GM19455 (cell line): ENCODE data around the gene NOLC1.
"Not testable (repeated sequence)": the region's sequence is repeated elsewhere in the genome, so short reads cannot be mapped to it uniquely, and the experiment has no call there.

Experiments used
- ATAC-seq: cut with Tn5 transposase; IDR thresholded peaks from one replicate; pipeline ENCODE4 v1.9.1; 2021; ENCODE audit not compliant: unreplicated experiment

Gene NOLC1

DNA sequence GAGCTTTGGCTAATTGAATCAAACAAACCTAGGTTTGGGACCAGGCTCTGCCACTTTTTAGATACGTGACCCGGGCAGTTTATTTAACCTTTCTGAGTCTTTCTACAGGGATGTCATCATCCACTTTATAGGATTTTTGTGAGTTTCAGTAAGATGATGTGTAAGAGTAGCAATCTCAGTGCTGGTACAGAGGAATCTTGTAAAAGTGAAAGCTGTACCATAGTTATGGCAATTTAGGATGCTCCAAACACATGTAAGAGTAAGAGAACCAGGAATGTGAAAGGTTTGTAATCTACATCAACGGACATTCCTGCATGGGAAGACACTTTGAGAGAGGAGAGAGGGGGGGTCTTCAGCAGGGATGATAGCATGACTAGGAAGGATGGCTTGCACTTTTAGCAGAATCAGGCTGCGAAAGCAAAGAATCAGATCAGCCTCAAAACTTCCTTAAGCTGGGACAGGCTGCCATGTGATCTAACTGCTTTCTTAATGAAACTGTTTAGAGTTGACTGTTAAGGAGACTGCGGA lies 968 bp downstream of the NOLC1 start:
- no peak for ATAC-seq

DNA sequence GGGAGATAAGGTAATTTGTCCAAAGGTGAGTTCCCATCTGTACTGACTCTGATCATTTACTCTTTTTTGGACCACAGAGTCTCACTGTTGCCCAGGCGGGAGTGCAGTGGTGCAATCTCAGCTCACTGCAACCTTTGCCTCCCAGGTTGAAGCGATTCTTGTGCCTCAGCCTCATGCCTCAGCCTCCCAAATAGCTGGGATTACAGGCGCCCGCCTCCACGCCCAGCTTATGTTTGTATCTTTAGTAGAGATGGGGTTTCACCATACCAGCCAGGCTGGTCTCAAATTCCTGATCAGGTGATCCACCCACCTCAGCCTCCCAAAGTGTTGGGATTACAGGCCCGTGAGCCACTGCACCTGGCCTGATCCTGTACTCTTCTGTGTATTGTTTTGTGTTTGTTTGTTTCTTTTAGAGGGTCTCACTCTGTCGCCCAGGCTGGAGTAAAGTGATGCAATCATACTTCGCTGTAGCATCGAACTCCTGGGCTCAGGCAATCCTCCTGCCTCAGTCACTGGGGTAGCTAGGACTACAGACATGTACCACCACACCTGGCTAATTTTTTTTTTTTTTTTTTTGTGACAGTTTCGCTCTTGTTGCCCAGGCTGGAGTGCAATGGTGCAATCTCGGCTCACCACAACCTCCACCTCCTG lies 2.4 kb downstream of the NOLC1 start:
- ATAC-seq, result no peak

DNA sequence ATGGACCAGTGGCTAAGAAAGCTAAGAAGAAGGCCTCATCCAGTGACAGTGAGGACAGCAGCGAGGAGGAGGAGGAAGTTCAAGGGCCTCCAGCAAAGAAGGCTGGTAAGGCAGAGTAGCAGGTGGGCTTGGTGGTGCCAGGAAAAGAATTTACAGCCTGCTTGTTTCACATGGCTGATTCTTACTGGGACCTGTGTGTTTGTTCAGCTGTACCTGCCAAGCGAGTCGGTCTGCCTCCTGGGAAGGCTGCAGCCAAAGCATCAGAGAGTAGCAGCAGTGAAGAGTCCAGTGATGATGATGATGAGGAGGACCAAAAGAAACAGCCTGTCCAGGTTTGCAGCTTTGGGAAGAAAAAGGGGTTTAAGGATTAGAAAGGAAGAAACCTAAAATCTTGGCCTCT lies 5.0 kb downstream of the NOLC1 start:
- no peak for ATAC-seq

DNA sequence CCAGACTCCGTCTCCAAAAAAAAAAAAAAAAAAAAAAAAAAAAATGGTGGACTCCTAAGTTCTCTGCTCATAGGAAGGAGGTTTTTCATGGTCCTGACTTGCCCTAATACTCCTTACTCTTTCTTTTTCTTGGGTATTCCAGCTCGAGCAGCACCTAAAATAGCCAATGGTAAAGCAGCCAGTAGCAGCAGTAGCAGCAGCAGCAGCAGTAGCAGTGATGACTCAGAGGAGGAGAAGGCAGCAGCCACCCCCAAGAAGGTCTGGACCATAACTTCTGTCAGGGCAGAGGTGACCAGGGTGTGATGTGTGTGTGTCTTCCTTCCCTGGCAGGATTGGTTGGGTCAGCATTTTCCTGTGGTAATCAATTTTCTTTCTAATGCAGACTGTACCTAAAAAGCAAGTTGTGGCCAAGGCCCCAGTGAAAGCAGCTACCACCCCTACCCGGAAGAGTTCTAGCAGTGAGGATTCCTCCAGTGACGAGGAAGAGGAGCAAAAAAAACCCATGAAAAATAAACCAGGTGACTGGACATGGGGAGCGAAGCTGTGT lies 6.9 kb downstream of the NOLC1 start:
- ATAC-seq, result no peak

DNA sequence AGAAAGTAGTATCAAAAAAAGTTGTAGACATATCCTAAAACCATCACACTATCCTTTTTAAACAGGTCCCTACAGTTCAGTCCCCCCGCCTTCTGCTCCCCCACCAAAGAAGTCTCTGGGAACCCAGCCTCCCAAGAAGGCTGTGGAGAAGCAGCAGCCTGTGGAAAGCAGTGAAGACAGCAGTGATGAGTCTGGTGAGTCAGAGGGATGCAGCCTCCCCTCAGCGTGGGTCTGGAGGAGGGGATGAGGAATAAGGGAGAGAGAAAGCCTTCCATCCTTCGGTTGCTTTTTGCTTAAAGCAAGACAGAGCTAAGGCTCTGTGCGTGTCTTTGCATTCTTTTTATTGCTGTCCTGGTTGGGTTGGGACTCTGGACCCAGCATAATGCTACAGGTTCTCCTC lies 7.6 kb downstream of the NOLC1 start:
- ATAC-seq, result no peak

DNA sequence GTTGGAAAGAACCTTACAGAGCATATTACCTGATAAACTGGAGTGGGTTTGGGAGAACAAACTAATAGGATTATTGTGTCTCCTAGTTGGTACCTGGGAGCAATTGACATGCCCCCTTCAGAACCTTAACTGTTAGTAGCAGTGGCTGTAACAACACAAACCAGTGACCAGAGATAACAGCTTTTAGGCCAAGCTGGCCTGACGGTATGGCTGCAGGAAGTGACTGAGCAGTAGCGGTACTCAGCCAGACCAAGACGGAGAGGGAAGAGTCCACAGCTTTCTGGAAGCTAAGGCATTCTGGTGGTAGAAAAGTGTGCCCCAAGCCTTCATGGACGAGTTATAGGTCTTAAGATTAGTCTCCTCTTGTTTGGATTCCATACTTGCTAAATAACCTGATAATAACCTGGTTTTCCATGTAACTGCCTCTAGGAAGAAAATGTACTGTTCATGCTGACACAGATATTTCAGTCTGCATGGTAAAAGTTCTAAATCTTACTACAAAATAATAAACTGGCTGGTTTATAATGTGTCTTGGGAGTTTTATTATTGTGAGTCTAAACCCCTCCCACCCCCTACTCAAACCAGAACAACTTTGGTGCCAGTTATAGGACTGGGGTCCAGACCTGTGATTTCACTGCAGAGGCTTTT lies 11.3 kb downstream of the NOLC1 start:
- ATAC-seq, result no peak

DNA sequence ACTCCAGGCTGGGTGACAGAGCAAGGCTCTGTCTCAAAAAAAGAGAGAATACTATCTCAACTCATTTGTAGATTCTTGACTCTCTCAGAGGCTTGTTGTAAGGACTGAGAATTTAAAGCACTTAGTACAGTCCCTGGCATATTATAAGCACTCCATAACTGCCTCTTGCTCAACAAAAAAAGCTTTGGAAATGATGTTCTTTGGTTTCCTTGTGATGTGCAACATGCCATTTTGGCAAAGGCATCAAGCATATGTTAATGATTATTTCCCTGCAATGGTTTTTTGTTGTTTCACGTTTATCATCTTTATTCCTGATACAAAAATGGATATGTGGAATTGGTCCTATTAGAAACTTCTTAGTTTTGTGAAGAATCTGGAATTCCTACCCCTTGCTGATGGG lies 15.7 kb downstream of the NOLC1 start:
- ATAC-seq, result no peak

DNA sequence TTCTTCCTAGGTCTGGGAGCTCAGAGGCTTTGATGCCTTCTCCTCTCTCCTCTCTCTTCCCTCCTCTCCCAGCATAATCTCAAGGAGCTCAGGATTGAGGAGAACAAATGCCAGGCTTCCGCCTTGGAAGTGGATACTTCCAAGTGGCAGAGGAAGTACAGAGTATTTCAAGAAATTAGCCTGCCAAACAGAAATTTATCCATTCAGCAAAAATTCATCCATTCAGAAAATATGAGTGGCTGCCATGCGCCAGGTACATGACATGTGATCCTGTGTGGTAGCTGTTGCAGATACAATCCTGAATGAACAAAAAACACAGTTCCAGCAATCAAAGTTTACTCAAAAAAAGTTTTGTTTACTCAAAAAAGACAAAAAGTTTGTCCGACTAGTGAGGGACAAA lies 18.4 kb downstream of the NOLC1 start:
- no peak for ATAC-seq

DNA sequence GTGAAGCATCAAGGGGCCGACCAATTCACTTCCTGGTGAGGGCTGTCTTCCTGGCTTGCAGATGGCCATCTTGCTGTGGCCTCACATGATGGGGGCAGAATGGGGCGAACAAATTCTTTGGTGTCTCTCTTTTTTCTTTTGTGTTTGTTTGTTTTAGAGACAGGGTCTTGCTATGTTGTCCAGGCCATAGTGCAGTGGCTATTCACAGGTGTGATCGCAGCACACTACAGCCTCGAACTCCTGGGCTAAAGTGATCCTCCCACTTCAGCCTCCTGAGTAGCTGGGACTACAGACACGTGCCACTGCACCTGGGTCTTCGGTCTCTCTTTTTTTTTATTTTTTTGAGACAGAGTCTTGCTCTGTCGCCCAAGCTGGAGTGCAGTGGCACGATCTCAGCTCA lies 20.1 kb downstream of the NOLC1 start:
- ATAC-seq, result no peak

DNA sequence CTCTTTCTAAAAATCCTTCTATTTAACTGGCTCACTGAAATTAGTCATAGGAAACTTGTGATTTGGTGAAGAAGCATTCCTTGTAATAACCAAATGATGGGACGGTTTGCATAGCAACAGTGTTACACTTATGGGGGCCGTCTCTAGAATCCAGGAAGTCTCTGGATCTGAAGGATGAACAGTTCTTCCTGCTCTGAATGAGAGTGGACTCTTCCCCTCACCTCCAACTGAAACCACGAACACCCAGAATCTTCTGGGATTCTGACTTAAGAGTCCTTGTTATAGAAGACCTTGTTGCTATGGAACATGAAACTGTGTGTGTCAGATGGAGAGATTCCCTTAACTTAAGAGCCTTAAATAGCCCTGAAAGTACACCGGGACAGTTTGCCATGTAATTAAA lies 23.2 kb downstream of the NOLC1 start:
- ATAC-seq, result no peak

DNA sequence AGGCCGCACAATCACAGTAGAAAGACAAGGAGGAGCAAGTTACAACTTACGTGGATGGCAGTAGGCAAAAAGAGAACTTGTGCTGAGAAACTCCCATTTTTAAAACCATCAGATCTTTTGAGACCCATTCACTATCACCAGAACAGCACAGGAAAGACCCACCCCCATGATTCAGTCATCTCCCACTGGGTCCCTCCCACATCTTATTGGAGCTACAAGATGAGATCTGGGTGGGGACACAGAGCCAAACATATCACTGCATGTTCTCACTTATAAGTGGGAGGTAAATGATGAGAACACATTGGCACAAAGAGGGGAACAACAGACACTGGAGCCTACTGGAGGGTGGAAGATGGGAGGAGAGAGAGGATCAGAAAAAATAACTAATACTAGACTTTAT lies 32.4 kb downstream of the NOLC1 start:
- ATAC-seq, result no peak

DNA sequence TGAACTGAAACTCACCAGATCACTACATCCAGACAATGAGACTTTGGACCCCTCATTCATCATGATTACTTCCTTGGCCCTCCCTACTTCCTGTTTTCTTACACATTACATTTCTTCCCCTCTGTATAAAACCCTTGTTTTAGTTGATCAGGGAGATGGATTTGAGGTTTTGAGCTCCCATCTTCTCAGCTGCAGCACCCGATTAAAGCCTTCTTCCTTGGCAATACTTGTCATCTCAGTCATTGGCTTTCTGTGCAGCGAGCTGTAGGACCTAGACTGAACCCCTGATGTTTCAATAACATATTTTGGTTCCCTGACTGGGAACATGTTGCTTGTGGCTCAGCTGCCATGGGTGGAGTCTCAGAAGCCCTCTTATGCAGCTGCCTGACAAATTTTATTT lies 33.1 kb downstream of the NOLC1 start:
- ATAC-seq, result no peak

DNA sequence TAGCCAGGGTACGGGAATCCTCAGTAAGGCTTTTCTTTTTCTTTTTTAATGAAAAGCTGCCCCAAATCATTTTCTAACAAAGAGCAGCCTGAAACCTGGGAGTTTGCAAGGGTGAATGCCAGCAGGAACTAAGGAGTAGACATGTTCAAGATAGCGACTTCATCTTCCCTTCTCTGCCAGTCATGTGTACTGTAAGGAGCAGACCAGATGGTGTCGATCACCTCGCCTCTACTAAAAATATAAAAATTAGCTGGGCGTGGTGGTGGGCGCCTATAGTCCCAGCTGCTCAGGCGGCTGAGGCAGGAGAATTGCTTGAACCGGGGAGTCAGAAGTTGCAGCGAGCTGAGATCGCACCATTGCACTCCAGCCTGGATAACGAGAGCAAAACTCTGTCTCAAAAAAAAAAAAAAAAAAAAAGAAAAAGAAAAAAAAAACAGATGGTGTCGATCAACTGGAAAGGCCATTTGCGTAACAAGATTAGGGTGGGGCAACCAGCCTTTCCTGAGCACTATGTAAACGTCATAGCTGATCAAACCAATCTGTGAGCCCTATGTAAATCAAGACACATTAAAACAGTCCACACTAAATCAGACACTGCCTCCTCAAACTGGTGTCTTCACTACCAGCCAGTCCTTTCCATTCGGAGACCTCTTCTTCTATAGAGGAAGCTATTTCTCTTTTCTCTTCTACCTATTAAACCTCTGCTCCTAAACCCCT lies 33.8 kb downstream of the NOLC1 start:
- no peak for ATAC-seq

DNA sequence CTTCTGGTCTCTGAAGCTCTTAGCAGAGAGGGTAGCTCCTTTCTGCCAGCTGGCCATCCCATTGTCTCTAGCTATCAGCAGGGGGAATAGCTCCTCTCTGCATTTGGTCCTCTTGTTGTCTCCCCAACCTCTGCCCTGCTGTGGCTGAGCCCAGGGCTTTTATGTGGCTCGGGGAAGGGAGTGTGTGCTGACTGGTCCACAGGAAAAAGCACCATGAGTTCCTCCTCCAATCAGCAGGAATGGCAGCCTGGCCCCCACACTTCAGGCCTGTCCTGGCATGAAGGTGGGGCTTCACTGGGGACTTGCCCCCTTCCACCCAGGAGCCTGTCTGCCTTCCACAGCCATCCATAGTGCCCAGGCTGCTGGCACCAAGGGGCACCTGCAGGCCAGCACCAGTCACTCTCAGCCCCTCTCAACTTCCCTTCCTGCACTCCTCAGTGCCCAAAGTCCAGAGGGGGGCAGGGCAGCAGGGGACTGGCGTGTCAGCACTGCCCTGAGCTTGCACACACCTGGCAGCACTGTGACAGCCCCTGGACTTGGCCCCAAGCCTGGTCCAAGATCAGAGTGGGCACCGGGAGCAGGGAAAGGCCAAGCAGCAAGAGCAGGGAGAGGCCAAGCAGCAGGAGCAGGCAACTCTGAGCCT lies 36.2 kb downstream of the NOLC1 start:
- no peak for ATAC-seq

DNA sequence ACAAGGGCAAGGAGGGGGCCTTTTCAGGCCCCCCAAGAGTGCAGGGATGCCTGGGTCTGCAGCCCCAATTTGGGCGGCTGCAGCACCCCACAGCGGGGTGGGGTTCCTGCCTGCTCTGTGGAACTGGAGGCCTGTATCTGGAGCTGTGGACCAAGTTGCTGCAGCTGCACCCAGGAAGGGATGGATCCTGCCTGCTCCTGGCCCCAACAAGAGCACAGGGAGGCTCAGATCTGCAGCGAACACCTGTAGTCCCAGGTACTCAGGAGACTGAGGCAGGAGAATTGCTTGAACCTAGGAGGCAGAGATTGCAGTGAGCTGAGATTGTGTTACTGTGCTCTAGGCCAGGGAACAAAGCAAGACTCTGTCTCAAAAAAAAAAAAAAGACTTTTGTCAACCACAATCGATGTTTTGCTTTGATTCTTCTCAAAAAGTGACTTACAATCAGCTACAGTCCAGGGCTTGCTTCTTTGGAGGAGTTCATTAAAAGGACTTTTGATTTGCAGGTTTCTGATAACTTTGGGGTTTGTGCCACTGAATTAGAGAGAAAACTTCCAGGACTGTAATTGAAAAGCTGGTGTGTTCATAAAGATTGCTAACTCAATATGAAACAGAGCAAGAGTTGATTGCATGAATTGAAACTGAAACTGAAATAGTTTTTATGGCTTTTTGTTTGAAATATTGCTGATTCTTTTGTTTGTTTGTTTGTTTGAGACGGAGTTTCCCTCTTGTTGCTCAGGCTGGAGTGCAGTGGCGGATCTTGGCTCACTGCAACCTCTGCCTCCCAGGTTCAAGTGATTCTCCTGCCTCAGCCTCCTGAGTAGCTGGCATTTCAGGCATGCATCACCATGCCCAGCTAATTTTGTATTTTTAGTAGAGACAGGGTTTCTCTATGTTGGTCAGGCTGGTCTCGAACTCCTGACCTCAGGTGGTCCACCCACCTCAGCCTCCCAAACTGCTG lies 37.0 kb downstream of the NOLC1 start:
- not testable (repeated sequence) for ATAC-seq

DNA sequence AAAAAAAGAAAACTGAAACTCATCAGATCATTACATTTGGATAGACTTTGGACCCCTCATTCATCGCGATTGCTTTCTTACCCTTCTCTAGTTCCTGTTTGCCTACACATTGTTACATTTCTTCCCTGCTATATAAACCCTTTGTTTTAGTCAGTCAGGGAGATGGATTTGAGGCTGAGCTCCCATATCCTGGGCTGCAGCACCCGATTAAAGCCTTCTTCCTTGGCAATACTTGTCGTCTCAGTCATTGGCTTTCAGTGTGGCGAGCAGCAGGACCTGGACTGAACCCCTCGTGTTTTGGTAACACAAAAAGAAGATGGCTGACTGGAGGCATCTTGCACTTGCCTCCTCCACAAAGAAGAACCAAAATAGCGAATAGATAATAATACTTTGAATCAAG lies 39.8 kb downstream of the NOLC1 start:
- no peak for ATAC-seq

DNA sequence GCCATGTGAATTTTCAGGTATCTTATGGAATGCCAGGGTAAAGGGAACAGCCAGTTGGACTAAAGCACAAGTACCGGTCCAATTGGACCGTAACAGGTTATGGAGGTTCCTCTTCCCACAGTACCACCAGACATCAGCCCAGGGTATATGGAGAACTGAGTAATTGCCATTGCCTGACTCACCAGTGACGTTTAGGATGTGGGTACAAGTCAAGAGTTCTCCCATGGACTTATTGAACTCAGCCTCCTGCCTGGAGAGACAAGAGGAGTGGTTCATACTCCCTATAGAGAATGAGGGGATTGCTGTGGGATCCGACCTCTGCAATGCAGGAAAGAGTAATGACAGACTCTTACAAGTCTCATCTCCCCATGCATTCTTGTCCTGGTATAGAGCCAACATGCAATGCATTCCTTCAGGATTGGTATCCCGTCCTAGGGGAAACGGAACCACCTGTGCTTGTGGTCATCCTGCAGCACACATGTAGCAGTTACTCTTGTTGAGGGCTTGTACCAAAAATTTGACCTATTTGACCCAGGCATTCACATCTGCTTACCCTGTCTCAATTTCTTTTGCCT lies 43.2 kb downstream of the NOLC1 start:
- no peak for ATAC-seq

DNA sequence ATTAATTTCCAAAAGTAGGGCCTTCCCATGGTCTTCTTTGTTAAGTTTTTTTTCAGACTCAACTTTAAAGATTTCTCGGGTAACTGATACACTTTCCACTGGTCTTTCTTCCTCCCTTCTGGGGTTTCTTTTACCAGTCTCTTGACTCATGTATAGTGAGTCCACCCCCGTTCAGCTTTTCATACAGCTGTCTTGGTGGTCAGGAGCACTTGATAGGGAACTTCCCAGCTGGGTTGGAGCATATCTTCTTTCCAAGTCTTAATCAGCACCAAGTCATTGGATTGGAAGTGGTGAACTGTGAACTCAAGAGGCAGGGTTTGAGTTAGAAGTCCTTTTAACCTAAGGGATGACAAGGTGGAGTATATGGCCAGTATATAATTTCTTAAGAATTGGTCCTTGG lies 44.7 kb downstream of the NOLC1 start:
- no peak for ATAC-seq

DNA sequence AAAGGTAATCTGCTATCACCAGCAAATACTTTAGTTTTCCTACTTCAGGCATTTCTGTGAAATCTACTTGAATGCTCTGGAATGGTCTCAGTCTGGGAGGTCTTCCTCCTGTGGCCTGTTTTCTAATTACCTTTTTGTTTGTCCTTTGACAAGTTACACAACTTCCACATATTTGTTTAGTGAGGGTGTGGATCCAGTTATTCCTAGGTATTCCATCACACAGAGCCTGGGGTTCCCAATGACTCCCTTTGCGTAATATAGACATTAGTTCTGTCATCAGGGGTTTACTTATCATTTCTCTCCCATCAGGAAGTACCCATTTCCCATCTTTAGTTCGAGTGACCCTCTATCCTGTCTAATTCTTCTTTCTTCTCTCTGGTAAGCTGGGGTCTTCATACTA lies 45.8 kb downstream of the NOLC1 start:
- ATAC-seq, result no peak
